Effector memory CD4-positive, alpha-beta T cell (primary cell): Measurements from ENCODE around the gene STIM1.

Source experiments
- DNase-seq, 3 donors: peaks; one replicate each; pipeline ENCODE4 v3.0.0-alpha.2; 2020
- H3K27ac ChIP-seq: 2 replicates; pipeline ENCODE4 v1.7.0; 2013; ENCODE audit warnings: mild to moderate bottlenecking, low read length, moderate library complexity; ENCODE audit not compliant: insufficient read depth, poor library complexity, severe bottlenecking
- H3K27me3 ChIP-seq: replicated peaks from 2 replicates; pipeline ENCODE4 v1.7.0; 2013; ENCODE audit warnings: mild to moderate bottlenecking, low read length; ENCODE audit not compliant: insufficient read depth, control insufficient read depth, poor library complexity, severe bottlenecking
- H3K36me3 ChIP-seq: 2 replicates; pipeline ENCODE4 v1.7.0; 2013; ENCODE audit warnings: mild to moderate bottlenecking, low read length, moderate library complexity; ENCODE audit not compliant: control insufficient read depth, insufficient read depth
- H3K4me1 ChIP-seq: 2 replicates; pipeline ENCODE4 v1.7.0; 2013; ENCODE audit warnings: low read length, mild to moderate bottlenecking; ENCODE audit not compliant: control insufficient read depth, insufficient read depth, poor library complexity, severe bottlenecking
- H3K4me3 ChIP-seq: 2 replicates; pipeline ENCODE4 v1.7.0; 2013; ENCODE audit warnings: low read length, low read depth, mild to moderate bottlenecking; ENCODE audit not compliant: insufficient read depth, poor library complexity, severe bottlenecking
- H3K9me3 ChIP-seq: 2 replicates; pipeline ENCODE4 v1.7.0; 2013; ENCODE audit warnings: mild to moderate bottlenecking, low read length, moderate library complexity; ENCODE audit not compliant: control insufficient read depth

Gene STIM1

DNA sequence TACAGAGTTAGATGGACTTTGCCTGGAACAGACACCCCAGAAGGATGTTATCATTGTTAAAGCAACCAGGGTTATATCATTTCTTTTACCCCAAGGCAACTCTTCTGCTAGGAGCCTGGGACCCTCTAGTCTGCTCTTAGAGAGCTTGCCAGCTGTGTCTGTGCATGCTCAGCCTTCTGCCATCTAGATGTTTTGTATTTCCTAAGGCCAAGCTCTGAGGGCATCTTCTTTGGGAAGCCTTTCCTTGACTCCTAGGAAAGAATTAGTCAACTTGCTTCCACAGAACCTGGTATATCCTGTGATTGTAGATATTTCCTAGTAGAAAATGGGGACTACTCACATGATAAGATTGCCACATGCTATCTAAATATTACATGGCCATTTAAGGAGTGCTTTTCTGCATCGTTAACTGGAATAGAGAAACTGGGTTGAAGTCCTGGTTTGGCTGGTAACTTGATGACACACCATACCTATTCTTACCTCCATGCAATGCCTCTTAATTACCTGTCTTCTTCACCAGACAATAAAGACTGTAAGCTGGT, 87.6 kb downstream of the STIM1 start:
- Histone ChIP-seq H3K27ac (peak overlapping the region; percentile 57), H3K4me1 (peaks cover 61% of the 10 kb centered on the region), H3K4me3 (no peak overlapping the region), H3K36me3 (no peaks in the 10 kb centered on the region), H3K27me3 (no peaks in the 10 kb centered on the region), H3K9me3 (no peaks in the 10 kb centered on the region)
- DNase-seq, result no peak

DNA sequence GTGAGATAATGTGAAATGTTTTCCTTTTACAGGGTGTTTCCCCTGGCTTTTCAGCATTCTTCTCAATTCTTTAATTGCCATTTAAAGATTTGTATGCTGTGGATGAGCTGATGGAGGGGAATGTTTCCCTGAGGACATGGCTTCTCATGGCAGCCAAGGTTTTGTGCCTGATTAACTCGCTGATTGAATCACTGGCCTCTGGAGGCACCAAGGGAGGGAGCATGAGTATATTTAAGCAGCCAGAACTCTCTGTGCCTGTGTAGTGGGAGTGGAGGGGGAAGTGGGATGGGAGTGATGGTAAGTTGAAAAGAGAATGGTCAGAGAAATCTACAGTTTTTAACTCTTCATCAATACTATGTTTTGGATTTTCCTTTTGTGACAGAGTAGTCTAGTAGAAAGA, 88.7 kb downstream of the STIM1 start:
- H3K27ac ChIP-seq, result no peak overlapping the region

DNA sequence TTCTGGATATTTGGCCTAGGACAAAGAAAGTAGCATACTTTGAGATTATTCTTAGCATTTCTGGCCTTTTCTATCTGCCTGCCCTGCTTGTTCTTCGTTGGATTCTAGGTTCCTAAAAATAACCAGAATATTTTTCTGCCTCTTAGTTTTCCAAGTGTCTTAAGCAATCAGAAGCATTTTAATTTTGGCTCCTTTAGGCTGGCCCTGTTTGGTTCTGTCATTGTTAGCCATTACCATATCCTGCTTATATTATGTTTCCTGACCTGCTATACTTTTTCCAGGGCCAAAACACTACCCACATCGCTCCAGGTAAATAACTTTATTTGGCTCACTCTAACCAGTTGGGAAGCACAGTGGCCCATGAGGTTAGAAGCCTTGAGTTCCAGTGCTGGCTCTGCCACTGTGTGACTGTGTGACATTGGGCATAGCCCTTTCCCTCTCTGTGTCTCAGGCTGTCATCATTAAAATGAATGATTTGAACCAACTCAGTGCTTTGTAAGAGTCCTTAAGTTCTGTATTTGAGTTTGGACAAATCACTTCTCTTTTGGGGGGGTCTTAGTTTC, 91.1 kb downstream of the STIM1 start:
- no peak for DNase-seq
- Histone ChIP-seq H3K4me1 (peaks cover 89% of the 10 kb centered on the region), H3K9me3 (no peaks in the 10 kb centered on the region), H3K27ac (peak overlapping the region; percentile 67), H3K27me3 (no peaks in the 10 kb centered on the region), H3K36me3 (no peaks in the 10 kb centered on the region), H3K4me3 (peak overlapping the region; percentile 21)

More for the DNA sequence above, 88.7 kb downstream of the STIM1 start:
- Histone ChIP-seq H3K9me3 (no peaks in the 10 kb centered on the region), H3K4me3 (no peak overlapping the region), H3K27me3 (no peaks in the 10 kb centered on the region), H3K36me3 (no peaks in the 10 kb centered on the region), H3K4me1 (peaks cover 73% of the 10 kb centered on the region)
- no peak for DNase-seq

DNA sequence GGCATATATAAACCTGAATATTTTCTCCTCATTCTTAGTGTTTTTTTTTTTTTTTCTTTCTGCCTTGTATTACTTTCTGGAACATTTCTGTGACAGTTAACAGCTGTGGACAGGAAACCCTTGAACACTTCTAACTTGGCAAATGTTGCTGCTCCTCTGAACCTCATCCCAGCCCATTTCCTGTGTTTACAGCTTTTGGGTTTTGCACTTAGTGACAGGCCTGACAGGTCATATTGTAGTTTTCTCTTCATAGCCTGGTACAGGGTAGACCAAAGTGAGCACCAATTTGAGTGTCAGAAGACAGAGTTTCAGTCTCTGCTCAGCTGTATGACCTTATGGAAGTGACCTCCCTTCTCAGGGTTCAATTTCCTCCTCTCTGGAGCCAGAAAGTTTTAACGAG, 91.6 kb downstream of the STIM1 start:
- Histone ChIP-seq H3K9me3 (no peaks in the 10 kb centered on the region), H3K27me3 (no peaks in the 10 kb centered on the region), H3K4me3 (peak overlapping the region; percentile 21), H3K36me3 (no peaks in the 10 kb centered on the region), H3K4me1 (peaks cover 89% of the 10 kb centered on the region), H3K27ac (peak overlapping the region; percentile 67)
- peak; percentile 9 to 26 (median 25) for DNase-seq

DNA sequence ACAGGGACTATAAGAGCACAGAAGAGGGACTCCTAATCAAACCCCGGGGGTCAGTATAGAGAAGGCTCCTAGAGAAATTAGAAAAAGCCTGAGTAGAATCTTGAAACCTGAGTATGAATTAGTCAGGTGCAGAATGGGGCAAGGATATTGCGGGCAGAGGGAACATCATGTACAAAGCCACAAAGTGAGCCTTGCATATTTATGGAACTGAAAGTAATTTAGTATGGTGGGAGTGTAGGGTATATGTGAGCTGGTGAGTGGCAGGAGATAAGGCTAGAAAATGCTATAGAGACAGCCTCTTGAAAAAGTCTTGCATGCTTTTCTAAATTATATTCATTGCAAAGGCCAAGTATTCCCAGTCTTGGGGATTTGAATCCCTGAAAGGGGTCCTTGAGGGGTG, 93.7 kb downstream of the STIM1 start:
- no peaks in the 10 kb centered on the region for H3K27me3 ChIP-seq
- H3K36me3 ChIP-seq, result no peaks in the 10 kb centered on the region
- DNase-seq, result no peak
- H3K4me3 ChIP-seq, result no peak overlapping the region
- no peaks in the 10 kb centered on the region for H3K9me3 ChIP-seq
- H3K27ac ChIP-seq, result peak overlapping the region; percentile 67
- H3K4me1 ChIP-seq, result peaks cover 88% of the 10 kb centered on the region

DNA sequence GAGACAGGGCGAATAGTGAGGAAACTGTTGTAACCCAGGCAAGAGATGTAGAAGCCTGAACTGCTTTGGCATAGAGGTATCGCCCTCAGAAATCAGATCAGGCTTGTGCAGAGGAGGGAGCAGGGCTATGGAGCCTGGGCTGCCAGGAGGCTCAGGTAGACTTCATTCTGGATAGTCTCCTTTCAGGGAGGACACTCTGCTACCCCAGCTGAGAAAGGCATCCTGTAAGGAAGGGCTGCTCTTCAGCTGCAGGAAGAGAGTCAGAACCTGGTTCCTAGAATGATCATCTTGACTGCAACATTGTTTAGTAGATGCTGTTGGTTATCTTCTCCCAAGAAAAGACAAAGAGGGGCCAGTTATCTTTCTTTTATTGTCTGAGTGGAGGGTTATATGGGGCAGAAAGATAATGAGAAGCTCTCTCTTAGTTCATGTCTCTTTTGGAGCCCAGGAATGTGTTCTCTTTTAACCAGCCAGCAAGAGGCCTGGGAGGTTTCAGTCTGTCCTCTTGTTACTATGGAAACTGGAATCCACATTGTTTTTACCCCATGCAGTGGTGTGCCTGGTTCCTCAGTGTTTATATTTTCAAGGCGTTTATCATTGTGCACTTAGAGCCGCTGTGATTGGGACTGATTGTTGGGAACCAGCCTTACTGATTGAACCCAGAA, 95.7 kb downstream of the STIM1 start:
- no peaks in the 10 kb centered on the region for H3K9me3 ChIP-seq
- no peaks in the 10 kb centered on the region for H3K27me3 ChIP-seq
- H3K4me3 ChIP-seq, result no peak overlapping the region
- H3K36me3 ChIP-seq, result no peaks in the 10 kb centered on the region
- no peak for DNase-seq
- peak overlapping the region; percentile 54 for H3K27ac ChIP-seq
- H3K4me1 ChIP-seq, result peaks cover 81% of the 10 kb centered on the region

DNA sequence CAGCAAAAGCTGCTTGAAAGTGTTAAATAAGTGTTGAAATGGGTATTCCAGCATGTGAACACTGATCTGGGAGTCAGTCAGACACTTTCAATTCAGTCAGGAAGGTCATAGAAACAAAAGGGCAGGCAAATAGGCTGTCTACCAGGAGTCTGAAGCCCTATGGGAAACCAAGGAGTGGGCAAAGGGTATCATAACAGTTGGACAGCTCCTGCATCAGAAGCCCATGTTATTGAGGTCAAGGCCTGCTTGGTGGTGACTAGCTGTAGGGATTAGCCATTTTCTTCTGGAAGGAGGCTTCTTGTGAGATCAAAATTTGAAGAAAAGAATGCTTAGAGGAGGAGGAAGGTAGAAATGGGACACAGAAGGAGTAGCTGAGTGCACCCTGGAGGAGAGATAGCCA, 97.3 kb downstream of the STIM1 start:
- no peaks in the 10 kb centered on the region for H3K27me3 ChIP-seq
- DNase-seq, result no peak
- no peaks in the 10 kb centered on the region for H3K36me3 ChIP-seq
- no peaks in the 10 kb centered on the region for H3K9me3 ChIP-seq
- H3K4me1 ChIP-seq, result peaks cover 67% of the 10 kb centered on the region
- H3K4me3 ChIP-seq, result no peak overlapping the region
- H3K27ac ChIP-seq, result no peak overlapping the region

DNA sequence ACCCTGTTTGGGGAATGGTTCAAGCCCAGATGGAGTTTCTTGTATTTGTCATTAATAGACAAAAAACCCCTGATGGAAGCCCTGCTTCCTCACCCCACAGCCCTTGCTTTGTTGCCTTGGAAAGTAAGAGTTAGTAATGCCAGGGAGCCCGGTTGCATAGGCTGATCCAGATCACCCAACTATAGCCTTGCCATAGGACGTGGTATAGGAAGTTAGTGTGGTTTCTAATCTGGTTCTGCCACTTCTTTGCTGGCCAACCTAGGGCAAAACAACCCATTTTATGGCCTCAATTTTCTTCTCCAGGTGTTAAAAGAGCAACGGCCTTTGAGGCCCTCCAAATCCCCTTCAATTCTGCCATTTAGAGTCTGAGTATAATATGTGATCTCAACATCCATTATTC, 97.9 kb downstream of the STIM1 start:
- H3K9me3 ChIP-seq, result no peaks in the 10 kb centered on the region
- peak overlapping the region; percentile 8 for H3K27ac ChIP-seq
- no peaks in the 10 kb centered on the region for H3K27me3 ChIP-seq
- H3K4me3 ChIP-seq, result no peak overlapping the region
- no peak for DNase-seq
- no peaks in the 10 kb centered on the region for H3K36me3 ChIP-seq
- peaks cover 61% of the 10 kb centered on the region for H3K4me1 ChIP-seq

DNA sequence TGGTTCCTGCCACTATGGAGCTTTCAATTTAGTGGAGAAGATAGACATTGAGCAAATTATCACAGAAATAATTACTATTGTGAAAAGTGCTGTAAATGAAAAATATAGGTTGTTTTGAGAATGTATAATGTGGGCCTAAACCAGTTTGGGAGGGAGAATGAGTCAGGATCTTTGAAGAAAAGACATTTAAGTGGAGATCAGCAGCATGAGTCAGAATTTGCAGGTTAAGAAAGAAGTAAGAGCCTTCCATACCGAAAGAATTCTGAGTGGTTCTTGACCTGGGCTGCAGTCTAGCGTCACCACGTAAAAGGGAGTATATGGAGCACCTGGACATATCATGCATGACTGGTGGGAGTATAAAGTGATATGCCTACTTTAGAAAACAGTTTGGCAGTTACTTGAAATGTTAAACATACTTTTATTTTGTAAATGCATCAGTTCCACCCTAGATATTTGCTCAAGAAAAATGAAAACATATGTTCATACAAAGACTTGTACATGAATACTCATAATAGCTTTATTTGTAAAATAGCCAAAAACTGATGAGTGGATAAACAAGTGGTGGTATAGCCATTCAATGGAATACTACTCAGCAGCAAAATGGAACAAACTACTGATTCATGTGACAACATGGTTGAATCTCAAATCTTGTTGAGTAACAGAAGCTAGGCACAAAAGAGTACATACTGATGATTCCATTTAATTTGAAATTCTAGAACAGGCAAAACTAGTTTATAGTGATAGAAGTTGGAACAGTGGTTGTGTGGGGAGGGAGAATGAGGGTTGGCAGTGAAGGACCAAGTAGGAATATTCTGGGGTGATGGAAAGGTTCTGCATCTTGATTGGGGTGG, 99.2 kb downstream of the STIM1 start:
- H3K9me3 ChIP-seq, result no peaks in the 10 kb centered on the region
- peaks cover 47% of the 10 kb centered on the region for H3K4me1 ChIP-seq
- H3K36me3 ChIP-seq, result no peaks in the 10 kb centered on the region
- no peaks in the 10 kb centered on the region for H3K27me3 ChIP-seq
- H3K27ac ChIP-seq, result no peak overlapping the region
- no peak for DNase-seq
- H3K4me3 ChIP-seq, result no peak overlapping the region

DNA sequence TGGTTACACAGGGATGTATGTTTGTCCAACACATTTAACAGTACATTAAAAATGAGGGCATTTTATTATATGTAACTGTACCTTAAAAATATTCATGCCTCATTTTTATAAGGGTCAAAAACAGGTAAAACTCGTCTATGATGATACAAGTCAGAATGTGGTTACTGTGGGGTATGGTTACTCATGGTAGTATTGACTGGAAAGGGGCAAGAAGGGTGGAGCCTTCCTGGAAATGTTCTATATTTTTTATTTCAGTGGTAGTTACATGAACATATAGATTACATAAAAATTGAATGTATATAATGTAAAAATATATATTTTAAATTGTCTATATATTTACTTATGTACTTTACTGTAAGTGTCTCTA, 99.8 kb downstream of the STIM1 start:
- H3K4me3 ChIP-seq, result no peak overlapping the region
- peaks cover 46% of the 10 kb centered on the region for H3K4me1 ChIP-seq
- H3K36me3 ChIP-seq, result no peaks in the 10 kb centered on the region
- H3K27me3 ChIP-seq, result no peaks in the 10 kb centered on the region
- no peaks in the 10 kb centered on the region for H3K9me3 ChIP-seq
- DNase-seq, result no peak
- no peak overlapping the region for H3K27ac ChIP-seq
